CD4-positive, alpha-beta T cell treated with Interleukin-17A for 1 hour (primary cell): ENCODE results near the gene DNAJB6.
"Not testable (repeated sequence)": the region's sequence is repeated elsewhere in the genome, so short reads cannot be mapped to it uniquely, and the experiment has no call there.

Experiments used
- DNase-seq: peaks from one replicate; pipeline ENCODE4 v3.0.0-alpha.2; 2020

The DNAJB6 gene

DNA sequence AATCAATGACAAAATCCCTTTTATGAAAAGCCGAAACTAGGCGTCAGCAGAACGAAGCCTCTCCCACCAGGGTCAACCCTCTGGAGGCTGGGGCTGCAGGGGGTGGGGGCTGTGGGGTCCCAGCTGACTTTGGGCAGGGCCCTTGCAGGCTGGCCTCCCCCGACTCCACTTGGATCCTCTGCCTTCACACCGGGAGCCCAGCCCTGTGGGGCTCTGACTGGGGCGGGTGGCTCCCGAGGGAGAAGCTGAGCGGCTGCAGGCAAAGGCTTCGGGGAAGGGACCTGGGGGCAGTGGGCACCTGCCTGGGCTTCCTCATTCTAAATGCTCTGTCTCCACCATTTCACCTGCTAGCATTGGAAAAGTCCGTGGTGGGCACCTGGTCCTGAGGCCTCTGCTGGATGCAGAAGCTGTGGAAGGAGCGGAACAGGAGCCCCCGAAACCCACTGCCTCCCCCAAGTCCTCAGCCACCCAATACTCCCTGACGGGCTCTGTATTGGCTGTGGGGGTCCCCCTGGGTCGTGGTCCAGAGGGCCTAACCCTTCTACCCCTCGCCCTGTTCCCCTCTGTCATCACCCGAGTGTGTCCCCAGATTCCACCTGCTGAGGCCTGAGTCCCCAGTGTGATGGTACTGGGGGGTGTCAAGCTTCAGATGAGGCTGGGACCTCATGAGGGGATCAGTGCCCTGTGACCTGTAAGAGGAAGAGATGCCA lies 108.6 kb downstream of the DNAJB6 start:
- DNase-seq: no peak

DNA sequence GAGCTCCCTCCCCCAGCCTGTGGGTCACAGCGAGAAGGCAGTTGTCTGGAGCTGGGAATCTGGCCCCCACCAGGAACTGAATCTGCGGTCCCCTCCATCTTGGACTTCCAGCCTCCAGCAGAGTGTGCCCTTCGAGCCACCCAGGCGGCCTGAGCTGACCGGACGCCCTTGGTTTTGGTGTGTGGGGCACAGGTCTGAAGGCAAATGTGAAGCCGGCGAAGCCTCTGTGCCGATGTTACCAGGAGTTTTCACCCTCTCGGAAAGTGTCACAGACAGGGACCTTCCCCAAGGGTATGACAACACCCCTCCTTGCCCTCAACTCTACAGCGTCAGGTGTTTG lies 109.1 kb downstream of the DNAJB6 start:
- DNase-seq: no peak

DNA sequence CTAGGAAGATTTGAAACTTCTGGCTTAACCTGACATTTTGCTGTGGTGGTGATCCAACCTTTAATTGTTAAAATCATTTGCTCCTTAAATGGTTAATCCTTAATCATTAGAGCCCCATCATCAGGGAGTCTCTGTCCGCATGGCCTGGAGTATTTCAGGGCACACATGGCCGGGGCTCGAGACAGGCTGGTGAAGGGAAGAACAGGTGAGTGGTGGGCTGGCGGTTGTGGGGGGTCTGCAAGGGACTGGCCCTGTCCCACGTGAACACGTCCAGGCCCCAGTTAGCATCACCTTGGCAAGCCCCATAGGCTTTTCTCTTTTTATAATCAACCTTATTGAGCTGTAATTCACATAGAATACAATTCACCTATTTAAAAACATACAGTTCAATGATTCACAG lies 109.5 kb downstream of the DNAJB6 start:
- no peak for DNase-seq

DNA sequence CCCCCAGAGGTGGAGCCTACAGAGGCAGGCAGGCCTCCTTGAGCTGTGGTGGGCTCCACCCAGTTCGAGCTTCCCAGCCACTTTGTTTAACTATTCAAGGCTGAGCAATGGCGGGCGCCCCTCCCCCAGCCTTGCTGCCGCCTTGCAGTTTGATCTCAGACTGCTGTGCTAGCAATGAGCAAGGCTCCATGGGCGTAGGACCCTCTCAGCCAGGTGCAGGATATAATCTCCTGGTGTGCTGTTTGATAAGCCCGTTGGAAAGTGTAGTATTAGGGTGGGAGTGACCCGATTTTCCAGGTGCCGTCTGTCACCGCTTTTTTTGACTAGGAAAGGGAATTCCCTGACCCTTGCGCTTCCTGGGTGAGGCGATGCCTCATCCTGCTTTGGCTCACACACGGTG lies 117.2 kb downstream of the DNAJB6 start:
- DNase-seq: not testable (repeated sequence)

DNA sequence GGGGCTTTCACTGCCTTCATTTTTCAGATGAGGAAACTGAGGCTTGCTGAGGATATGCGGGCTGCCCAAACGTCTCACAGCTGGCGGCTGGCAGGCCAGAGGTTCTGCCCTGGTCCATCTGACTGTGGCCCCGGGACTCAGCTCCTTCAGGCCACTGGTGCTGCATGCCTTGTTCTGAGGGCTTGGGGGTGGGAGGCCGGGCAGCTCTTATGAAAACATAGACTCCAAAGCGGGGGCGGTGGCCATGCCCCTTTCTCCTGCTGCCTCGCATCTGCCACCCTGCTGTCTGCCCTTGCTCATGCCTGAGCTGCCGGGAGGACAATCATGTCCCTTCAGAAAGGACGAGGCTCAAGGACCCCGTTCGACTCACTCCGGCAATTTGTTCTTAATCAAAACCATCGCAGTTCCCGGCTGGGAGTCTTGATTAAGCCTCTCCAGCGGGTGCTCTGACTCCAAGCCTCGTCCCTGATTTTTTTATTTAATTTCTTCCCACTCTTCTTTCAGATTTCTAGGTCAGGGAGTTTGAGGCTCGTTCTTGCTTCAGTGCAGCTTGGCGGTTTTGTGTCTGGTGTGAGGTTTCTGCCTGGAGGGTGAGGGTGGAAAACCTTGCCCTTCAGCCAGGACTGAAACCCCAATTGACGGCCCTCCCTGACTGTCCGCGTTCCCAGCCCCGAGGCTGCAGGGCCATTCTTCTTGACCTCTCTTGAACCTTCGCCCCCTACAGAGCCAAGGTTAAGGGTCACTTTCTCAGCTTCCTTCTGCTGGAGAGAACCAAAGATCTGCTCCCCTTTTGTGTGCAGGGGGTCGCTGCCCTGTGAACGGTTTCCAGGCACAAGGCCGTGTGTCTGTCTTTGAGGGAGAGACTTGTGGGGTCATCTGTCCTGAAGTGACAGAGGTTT lies 120.8 kb downstream of the DNAJB6 start:
- DNase-seq: no peak

DNA sequence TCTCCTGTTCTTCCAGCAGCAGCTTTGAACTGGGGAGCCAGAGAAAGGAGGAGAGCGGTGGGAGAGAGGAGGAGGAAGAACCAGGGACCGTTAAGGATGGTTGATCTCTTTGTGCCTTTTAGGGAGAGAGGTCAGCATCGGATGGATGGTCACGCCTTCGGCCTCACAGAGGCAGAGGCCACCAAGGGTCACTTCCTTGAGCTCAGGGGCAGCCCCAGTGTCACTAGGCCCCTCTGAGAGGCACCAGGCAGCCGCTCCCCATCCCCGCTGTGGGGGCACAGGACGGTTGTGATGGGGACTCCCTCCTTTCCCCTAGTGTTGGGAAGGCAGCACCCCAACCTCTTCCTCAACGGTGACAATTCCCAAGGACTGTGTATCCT lies 121.4 kb downstream of the DNAJB6 start:
- DNase-seq: no peak

DNA sequence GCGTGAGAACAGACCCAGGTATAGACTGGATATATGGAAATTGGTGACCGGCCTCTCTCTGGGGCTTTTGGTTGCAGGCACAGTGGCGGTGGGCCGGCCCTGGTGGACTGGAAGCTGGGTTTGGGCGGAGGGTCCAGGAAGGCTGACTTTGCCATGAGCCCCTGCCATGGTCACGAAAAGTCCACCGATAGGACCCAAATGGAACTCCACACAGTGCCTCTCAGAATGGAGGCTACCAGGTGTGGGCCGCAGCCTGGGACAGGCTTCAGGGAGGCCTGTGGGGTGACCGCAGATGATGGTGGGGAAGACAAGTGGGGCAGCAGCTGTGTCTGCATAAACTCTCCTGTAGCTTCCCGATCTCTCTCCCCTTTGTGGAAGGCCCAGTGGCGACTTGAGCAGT lies 123.2 kb downstream of the DNAJB6 start:
- no peak for DNase-seq

DNA sequence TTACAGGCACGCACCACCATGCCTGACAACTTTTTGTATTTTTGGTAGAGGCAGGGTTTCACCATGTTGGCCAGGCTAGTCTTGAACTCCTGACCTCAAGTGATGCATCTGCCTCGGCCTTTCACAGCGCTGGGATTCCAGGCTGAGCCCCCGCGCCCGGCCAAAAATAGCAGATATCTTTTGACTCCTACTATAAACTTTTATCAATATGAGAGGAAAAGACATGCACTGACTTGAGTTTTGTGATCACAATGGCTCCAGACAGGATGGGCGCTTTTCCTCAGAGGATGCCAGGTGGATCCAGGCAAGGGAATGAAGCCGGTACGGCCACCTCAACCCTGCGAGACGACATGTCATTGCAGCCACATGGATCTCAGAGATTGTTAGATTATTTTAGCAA lies 123.9 kb downstream of the DNAJB6 start:
- no peak for DNase-seq

DNA sequence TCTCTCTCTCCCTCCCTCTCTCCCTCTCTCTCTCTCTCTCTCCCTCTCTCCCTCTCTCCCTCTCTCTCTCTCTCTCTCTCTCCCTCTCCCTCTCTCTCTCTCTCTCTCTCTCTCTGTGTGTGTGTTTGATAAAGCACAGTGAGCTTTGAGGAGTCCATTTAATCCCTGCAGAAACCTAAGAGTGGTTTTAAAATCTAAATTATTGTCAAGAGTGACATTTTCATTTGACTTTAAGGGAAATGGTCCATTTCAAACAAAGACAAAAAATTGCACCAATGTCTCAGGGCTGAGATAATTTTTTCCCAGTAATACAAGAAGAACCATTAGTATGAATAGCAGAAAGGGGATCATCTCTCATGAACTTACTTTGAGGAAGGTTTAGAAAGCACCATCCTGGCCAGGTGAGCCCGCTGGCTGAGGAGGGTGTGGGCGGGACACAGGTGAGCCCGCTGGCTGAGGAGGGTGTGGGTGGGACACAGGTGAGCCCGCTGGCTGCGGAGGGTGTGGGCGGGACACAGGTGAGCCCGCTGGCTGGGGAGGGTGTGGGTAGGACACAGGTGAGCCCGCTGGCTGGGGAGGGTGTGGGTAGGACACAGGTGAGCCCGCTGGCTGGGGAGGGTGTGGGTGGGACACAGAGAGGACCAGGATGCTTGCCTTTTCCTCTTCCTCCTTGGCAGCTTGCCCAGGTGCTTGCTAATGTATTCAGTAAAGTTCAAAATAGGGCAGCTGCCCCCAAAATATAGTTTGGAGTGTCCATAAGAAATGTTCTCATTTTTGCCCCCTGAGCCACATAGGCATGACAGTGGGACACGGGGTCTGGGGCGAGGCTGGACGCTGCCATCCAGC lies 125.0 kb downstream of the DNAJB6 start:
- no peak for DNase-seq

DNA sequence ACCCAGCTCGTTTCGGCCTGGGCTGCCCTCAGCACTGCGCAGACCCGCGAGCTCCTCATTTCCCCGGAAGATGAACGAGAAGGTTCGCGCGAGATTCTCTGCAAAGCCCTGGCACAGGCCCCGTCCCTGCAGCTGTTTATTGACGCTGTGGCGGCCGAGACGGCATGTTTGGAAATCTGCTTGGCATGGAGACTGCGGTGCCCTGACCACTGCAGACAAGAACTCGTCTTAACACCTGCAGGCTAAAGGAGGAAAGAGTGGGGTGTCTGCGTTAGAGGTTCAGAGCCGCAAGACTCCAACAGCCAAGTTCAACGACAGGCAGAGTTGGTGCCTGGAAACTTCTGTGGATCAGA lies 125.6 kb downstream of the DNAJB6 start:
- DNase-seq: no peak

DNA sequence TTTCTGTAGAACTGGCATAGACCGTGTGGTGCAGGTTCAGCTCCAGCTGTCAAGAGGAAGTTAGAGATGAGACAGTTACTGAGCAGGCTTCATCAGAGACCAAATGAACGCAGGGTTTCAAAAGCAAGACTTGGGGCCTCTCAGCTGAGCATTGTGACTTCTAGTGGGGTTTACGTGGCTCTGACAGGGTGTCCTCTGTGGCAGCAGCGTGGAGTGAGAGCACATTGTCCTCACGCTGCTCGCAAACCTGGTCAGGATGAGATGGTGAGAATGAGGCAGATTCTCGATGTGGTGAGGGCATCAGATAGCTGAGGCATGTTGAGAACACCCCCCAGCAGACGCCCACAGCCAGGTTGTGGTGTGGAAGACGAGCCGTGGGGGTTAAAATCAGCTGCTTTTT lies 126.0 kb downstream of the DNAJB6 start:
- DNase-seq: no peak

DNA sequence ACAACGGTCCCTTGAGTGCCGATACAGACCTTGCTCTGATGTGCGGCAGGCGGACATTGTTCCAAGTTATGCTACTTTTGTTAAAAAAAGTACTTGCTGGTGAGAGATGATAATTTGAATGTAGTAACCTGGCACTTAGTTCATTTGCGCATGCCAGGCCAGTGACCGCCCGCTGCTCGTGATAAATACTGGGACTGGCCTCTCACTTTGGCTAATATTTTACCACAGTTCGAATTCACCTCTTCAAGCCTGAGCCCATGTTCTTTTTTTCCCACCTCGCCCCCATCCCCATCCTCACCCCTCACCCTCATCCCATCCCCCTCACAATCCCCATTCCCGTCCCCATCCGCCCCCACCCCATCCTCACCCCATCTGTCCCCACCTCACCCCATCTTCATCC lies 126.4 kb downstream of the DNAJB6 start:
- no peak for DNase-seq

DNA sequence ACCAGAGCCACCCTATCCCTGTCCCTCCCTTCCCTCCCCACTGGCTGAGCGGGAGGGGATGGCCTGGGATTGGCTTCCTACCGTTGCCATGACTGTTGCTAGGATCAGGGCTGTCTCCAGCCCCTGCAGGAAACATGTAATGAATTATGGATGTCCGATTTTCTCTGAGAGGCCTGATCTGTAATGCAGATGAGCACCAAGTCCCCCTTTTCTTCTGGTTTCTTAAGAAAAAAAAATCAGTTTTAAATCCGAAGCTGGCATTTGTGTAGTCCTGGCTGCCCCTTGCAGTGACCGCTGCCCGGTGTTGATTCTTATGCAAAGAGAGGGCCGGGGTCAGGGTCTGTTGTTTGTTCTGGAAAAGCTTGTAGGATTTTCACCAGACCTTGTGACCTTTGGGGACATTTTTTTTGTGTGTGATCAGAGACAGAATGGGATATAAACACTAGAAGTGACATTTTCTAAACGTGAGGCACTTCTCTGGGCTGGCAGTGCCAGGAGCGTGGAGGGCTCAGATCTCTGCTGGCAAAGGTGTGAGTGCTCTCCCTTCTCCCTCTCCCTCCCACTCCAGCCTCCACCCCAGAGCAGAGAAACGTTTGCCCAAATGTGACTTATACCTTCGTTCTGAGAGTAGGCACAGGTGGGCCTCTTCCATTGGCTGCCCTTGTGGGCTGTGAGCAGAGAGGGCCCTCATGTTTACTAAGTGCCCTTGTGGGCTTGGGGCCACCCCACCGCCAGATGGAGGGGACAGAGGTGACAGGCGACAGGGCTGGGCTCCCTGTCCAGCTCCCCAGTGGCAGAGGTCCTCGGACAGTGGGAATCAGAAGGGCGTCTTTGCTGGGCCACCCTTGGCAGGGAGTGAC lies 127.5 kb downstream of the DNAJB6 start:
- no peak for DNase-seq

DNA sequence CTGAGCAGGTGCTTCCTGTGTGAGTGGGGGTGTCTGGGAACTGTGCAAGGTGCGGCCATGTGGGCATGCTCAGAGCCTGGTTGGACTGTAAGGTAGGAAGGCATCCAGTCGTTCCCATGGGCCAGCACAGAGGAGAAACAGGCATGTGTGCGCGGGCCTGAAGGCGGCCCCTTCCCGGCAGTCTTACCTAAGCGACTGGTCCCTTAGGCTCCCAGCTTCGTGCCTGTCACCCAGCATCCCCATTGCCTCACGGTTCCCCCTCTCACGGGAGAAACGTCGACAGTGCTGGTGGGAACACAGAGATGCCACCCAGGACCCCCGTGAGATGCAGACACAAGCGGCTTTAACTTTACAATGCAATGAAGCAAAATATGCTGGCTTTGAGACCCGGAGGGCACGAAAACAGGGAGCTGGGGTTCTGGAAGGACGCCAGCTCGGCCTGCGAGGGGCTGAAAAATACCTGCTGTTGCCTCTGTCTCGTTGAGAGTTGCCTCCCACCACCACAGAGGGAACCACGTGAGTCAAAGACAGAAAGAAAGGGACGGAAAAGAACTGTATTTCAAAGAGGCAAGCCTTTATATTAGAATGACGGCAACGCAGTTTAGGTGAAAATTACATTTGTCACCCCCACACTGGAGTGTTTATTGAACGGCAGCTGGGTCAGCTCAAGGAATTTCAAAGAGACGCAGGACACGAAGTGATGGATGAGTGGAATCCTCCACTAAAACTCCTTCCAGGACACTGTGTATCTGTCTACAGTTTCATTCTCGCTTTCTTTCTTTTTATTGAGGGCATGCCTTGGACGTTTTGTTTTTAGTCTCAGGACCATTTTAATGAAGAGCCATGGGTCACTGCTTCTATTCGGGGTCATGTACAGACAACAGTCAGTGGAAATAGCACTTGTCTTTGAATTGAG lies 128.4 kb downstream of the DNAJB6 start:
- DNase-seq: no peak

DNA sequence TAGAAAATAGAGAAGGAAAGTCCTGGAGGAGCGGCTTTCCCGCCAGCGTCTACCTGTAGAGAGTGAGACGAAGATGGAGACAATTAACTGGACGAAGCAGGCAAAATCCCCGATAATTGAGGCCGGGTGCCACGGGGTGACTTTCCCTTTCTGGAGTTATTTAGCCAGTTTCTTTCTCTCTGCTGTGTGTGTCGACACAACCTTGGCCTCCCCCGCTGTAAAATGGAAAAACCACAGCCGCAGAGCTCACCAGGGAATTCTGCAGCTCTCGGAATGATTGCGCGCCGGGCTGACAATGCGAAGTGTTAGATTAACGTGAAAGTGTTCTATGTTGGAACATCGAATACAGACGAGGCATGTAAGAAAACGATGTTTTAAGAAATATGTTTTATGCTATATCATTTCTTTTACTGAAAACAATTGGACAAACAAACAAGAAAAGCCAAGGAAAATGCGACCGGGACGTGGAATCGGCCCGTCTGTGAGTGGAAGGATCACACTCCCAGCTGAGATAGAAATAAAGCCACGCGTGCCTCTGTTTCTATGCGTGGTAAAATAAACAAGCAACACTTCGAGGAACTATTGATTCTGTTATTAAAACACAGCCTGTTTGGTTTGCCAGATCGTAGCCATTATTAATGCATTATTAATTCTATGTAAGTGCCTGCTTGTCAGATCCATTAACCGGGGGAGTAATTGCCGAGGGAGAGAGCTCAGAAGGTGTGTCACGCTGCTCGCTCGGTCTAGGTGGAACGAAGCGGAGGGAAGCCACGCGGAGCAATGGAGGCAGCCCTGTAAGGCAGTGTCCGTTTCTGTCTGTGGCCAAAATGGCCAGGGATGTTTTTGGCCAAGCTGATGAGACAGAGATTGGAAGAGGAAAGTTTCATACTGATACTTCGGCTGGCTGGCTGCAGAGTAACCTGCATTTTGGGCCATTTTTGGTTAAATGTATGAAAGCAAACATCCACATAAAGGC lies 129.4 kb downstream of the DNAJB6 start:
- DNase-seq: no peak

DNA sequence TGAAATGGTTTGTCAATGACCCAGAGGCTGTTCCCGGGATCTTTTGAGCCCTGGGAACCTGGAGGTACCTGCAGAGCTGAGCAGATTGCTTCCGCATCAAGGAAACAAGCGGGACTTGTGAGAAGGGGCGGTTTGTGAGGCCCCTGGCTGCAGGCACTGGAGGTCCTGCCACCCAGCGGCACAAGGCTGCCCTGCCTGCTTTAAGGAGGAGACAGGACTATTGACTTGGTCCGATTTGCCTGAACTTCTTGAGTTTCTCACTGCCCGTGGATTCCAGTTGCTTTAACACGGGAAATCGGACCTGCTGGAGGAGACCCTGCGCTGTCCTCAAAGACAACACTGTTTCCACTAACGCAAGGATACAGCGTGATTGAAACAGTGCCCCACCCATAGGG lies 130.1 kb downstream of the DNAJB6 start:
- no peak for DNase-seq
